ENCODE data around the gene NGEF.

Gene NGEF

GRCh38 chr2:232880764-232881351, 132.2 kb downstream of the NGEF start:
- TF ChIP-seq FOXM1 (IDR thresholded peaks at IDR 0.05; ENCODE audit: borderline replicate concordance, low read depth): no peak
- no peak for TF ChIP-seq CEBPB (IDR thresholded peaks at IDR 0.05)
- no peak for TF ChIP-seq TEAD4 (IDR thresholded peaks at IDR 0.05)
- no peak for TF ChIP-seq RAD21 (IDR thresholded peaks at IDR 0.05; ENCODE audit: low read depth)
- TF ChIP-seq YY1 (IDR thresholded peaks at IDR 0.05; ENCODE audit: low read depth): no peak
- no peak for TF ChIP-seq TAF1 (IDR thresholded peaks at IDR 0.05; ENCODE audit: low read depth)
- TF ChIP-seq EP300 (IDR thresholded peaks at IDR 0.05; ENCODE audit: borderline replicate concordance): no peak
- no peak for TF ChIP-seq MAX (IDR thresholded peaks at IDR 0.05)

DNA sequence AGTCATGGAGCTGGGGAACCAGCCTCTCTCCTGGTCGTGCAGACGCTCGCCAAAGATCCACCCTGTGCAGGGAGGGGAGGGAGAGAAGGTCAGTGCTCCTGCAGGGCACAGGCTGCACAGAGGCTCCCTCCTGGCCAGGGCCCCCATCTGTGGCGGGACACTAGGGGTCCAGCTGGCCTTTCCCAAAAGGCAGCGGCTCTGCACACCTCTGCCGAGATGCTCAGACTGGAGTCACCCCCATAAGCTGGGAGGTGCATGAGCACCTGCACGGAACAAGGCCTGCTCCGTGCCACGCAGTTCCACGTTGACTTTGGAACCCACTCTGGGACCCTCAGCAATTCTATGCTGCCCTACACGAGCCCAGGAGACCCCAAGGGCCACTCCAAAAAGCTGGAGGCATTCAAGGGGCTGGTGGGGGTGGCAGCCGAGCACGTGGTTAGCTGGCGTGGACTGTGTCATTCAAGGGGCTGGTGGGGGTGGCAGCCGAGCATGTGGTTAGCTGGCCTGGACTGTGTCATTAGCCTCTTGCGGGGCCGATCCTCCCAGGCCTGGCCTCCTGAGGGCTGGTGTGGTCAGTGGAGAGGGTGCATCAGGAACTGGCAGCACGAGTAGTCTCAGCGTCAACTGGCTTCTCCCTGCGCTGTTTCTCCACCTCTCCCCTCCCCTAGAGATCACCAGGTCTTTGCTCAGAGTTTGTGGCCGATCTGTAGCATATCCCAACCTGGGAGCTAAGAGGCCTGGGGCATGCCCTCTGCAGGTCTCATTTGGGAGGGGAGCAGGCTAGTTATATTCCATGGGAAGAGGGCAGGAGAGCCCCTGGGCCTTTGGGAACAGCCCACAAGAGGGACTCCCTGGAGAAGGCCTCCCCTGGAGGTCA, 133.2 kb downstream of the NGEF start:
- TF ChIP-seq MAX (IDR thresholded peaks at IDR 0.05) (no peak), NFIC (IDR thresholded peaks at IDR 0.05) (no peak), TCF12 (IDR thresholded peaks at IDR 0.05; ENCODE audit: low read depth) (no peak), CEBPB (IDR thresholded peaks at IDR 0.05) (no peak), TEAD4 (IDR thresholded peaks at IDR 0.05) (no peak), EGR1 (IDR thresholded peaks at IDR 0.05) (no peak), YY1 (IDR thresholded peaks at IDR 0.05; ENCODE audit: low read depth) (no peak), ZBTB7A (IDR thresholded peaks at IDR 0.05; ENCODE audit: low read depth) (no peak), FOXM1 (IDR thresholded peaks at IDR 0.05; ENCODE audit: borderline replicate concordance, low read depth) (no peak), RAD21 (IDR thresholded peaks at IDR 0.05; ENCODE audit: low read depth) (no peak), EP300 (IDR thresholded peaks at IDR 0.05; ENCODE audit: borderline replicate concordance) (no peak)
- TF ChIP-seq, protein P1, sequence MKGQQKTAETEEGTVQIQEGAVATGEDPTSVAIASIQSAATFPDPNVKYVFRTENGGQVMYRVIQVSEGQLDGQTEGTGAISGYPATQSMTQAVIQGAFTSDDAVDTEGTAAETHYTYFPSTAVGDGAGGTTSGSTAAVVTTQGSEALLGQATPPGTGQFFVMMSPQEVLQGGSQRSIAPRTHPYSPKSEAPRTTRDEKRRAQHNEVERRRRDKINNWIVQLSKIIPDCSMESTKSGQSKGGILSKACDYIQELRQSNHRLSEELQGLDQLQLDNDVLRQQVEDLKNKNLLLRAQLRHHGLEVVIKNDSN (IDR thresholded peaks at IDR 0.05): no peak

DNA sequence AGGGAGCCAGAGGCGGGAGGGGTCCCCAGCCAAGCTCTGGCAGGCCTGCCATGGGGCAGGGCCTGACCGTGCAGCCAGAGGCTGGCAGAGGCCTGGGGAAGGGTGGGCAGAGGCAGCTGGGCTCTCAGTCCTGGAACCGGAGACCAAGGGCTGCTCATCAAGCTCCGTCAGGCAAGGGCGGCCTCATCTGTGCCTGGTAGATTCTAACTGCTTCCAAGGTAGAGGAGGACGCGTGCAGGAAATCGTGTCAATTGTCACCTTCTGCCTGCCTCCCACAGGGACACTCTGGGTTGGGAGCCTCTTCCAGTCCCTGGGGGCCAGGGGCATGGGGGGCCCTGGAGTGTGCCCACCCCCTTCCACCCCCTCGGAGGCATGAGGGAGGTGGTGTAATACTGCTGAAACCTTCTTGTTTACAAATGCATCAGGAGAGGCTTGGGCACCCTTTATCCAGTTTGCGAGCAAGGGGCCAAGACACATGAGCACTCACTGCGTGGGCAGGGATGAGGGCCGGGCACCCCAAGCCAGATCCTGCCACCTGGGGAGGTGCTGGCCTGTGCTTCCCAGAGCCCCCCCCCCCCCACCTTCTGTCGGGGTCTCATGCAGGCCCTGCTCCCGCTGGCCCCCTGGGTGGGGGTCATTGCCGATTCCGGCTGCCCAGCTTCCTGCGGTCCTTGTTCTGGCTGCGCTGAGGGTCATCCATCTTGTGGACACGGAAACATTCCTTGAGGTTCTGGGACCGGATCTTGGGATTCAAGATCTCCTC, 134.0 kb downstream of the NGEF start:
- TF ChIP-seq NFIC (IDR thresholded peaks at IDR 0.05): no peak
- TF ChIP-seq MAX (IDR thresholded peaks at IDR 0.05): no peak
- no peak for TF ChIP-seq CREB1 (IDR thresholded peaks at IDR 0.05; ENCODE audit: low read depth)
- TF ChIP-seq TCF12 (IDR thresholded peaks at IDR 0.05; ENCODE audit: low read depth): no peak
- no peak for TF ChIP-seq CEBPB (IDR thresholded peaks at IDR 0.05)
- no peak for TF ChIP-seq RAD21 (IDR thresholded peaks at IDR 0.05; ENCODE audit: low read depth)
- TF ChIP-seq, protein P2, sequence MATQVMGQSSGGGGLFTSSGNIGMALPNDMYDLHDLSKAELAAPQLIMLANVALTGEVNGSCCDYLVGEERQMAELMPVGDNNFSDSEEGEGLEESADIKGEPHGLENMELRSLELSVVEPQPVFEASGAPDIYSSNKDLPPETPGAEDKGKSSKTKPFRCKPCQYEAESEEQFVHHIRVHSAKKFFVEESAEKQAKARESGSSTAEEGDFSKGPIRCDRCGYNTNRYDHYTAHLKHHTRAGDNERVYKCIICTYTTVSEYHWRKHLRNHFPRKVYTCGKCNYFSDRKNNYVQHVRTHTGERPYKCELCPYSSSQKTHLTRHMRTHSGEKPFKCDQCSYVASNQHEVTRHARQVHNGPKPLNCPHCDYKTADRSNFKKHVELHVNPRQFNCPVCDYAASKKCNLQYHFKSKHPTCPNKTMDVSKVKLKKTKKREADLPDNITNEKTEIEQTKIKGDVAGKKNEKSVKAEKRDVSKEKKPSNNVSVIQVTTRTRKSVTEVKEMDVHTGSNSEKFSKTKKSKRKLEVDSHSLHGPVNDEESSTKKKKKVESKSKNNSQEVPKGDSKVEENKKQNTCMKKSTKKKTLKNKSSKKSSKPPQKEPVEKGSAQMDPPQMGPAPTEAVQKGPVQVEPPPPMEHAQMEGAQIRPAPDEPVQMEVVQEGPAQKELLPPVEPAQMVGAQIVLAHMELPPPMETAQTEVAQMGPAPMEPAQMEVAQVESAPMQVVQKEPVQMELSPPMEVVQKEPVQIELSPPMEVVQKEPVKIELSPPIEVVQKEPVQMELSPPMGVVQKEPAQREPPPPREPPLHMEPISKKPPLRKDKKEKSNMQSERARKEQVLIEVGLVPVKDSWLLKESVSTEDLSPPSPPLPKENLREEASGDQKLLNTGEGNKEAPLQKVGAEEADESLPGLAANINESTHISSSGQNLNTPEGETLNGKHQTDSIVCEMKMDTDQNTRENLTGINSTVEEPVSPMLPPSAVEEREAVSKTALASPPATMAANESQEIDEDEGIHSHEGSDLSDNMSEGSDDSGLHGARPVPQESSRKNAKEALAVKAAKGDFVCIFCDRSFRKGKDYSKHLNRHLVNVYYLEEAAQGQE (IDR thresholded peaks at IDR 0.05; ENCODE audit: low read depth): no peak
- no peak for TF ChIP-seq FOXM1 (IDR thresholded peaks at IDR 0.05; ENCODE audit: borderline replicate concordance, low read depth)

- TF ChIP-seq CEBPB (IDR thresholded peaks at IDR 0.05) (no peak), MAX (IDR thresholded peaks at IDR 0.05) (no peak), EP300 (IDR thresholded peaks at IDR 0.05; ENCODE audit: borderline replicate concordance) (no peak), NFIC (IDR thresholded peaks at IDR 0.05) (no peak), TCF12 (IDR thresholded peaks at IDR 0.05; ENCODE audit: low read depth) (no peak), CREB1 (IDR thresholded peaks at IDR 0.05; ENCODE audit: low read depth) (no peak), ZBTB7A (IDR thresholded peaks at IDR 0.05; ENCODE audit: low read depth) (no peak)
- TF ChIP-seq, protein P1 (IDR thresholded peaks at IDR 0.05): no peak
- TF ChIP-seq, protein P2 (IDR thresholded peaks at IDR 0.05; ENCODE audit: low read depth): no peak
Observed at GRCh38 chr2:232877940-232878511, 135.0 kb downstream of the NGEF start.
